Measurements from ENCODE around the gene ZNF217.

The ZNF217 gene

GRCh38 chr20:53599910-53600632, 6.4 kb upstream of the ZNF217 start:
- no peak overlapping the region for H3K4me2 ChIP-seq (ENCODE audit: low read depth, low read length, poor library complexity, severe bottlenecking)

GRCh38 chr20:53599378-53599777, 5.7 kb upstream of the ZNF217 start:
- Histone ChIP-seq H2AFZ (ENCODE audit: low read length) (no peak overlapping the region), H3K4me1 (ENCODE audit: insufficient read depth, low read length, poor library complexity, severe bottlenecking) (peaks cover 29% of the 10 kb centered on the region), H3F3A (ENCODE audit: low read depth) (peaks cover 3% of the 10 kb centered on the region; the same call in 1 of the 2 replicates), H3K4me2 (ENCODE audit: low read depth, low read length, poor library complexity, severe bottlenecking) (no peak overlapping the region), H4K20me1 (ENCODE audit: insufficient read depth, low read length, poor library complexity, severe bottlenecking) (no peaks in the 10 kb centered on the region), H3K9me3 (ENCODE audit: insufficient read depth, low read depth, low read length) (no peaks in the 10 kb centered on the region), H3K4me3 (ENCODE audit: low read length, poor library complexity, severe bottlenecking) (no peak overlapping the region), H3K9ac (ENCODE audit: low read depth, low read length, poor library complexity, severe bottlenecking) (peak overlapping the region; percentile 41), H3K9me2 (replicated peaks; ENCODE audit: low read depth, low read length) (no peaks in the 10 kb centered on the region), H3K79me2 (ENCODE audit: insufficient read depth, low read length) (peaks cover 16% of the 10 kb centered on the region; the same call in 1 of the 2 replicates), H3K36me3 (ENCODE audit: insufficient read depth, low read length) (no peaks in the 10 kb centered on the region), H3K27me3 (ENCODE audit: insufficient read depth, low read length, poor library complexity, severe bottlenecking) (no peaks in the 10 kb centered on the region)
- no peak for TF ChIP-seq CTCF (conservative IDR thresholded peaks at IDR 0.05; ENCODE audit: low read length)
- TF ChIP-seq EZH2phosphoT487 (IDR thresholded peaks at IDR 0.05; ENCODE audit: borderline replicate concordance), result no peak

More at GRCh38 chr20:53599910-53600632, 6.4 kb upstream of the ZNF217 start:
- Histone ChIP-seq H3F3A (ENCODE audit: low read depth) (peaks cover 3% of the 10 kb centered on the region; the same call in 1 of the 2 replicates), H3K36me3 (ENCODE audit: insufficient read depth, low read length) (no peaks in the 10 kb centered on the region), H3K79me2 (ENCODE audit: insufficient read depth, low read length) (peaks cover 16% of the 10 kb centered on the region; the same call in 1 of the 2 replicates), H3K4me1 (ENCODE audit: insufficient read depth, low read length, poor library complexity, severe bottlenecking) (peaks cover 24% of the 10 kb centered on the region), H4K20me1 (ENCODE audit: insufficient read depth, low read length, poor library complexity, severe bottlenecking) (no peaks in the 10 kb centered on the region), H3K27me3 (ENCODE audit: insufficient read depth, low read length, poor library complexity, severe bottlenecking) (no peaks in the 10 kb centered on the region), H3K9me2 (replicated peaks; ENCODE audit: low read depth, low read length) (no peaks in the 10 kb centered on the region), H3K9me3 (ENCODE audit: insufficient read depth, low read depth, low read length) (no peaks in the 10 kb centered on the region), H3K4me3 (ENCODE audit: low read length, poor library complexity, severe bottlenecking) (no peak overlapping the region), H3K9ac (ENCODE audit: low read depth, low read length, poor library complexity, severe bottlenecking) (no peak overlapping the region), H2AFZ (ENCODE audit: low read length) (no peak overlapping the region)
- TF ChIP-seq CTCF (conservative IDR thresholded peaks at IDR 0.05; ENCODE audit: low read length), result no peak
- TF ChIP-seq EZH2phosphoT487 (IDR thresholded peaks at IDR 0.05; ENCODE audit: borderline replicate concordance), result no peak

GRCh38 chr20:53599044-53599362, 5.4 kb upstream of the ZNF217 start:
- H3K36me3 ChIP-seq (ENCODE audit: insufficient read depth, low read length), result no peaks in the 10 kb centered on the region
- H4K20me1 ChIP-seq (ENCODE audit: insufficient read depth, low read length, poor library complexity, severe bottlenecking), result no peaks in the 10 kb centered on the region
- H3K27me3 ChIP-seq (ENCODE audit: insufficient read depth, low read length, poor library complexity, severe bottlenecking), result no peaks in the 10 kb centered on the region
- H3F3A ChIP-seq (ENCODE audit: low read depth), result peaks cover 3% of the 10 kb centered on the region; the same call in 1 of the 2 replicates
- H3K4me1 ChIP-seq (ENCODE audit: insufficient read depth, low read length, poor library complexity, severe bottlenecking), result peaks cover 29% of the 10 kb centered on the region
- TF ChIP-seq EZH2phosphoT487 (IDR thresholded peaks at IDR 0.05; ENCODE audit: borderline replicate concordance) (no peak), CTCF (conservative IDR thresholded peaks at IDR 0.05; ENCODE audit: low read length) (no peak)
- peak overlapping the region; percentile 41 for H3K9ac ChIP-seq (ENCODE audit: low read depth, low read length, poor library complexity, severe bottlenecking)
- H3K9me2 ChIP-seq (replicated peaks; ENCODE audit: low read depth, low read length), result no peaks in the 10 kb centered on the region
- H3K9me3 ChIP-seq (ENCODE audit: insufficient read depth, low read depth, low read length), result no peaks in the 10 kb centered on the region
- H3K4me3 ChIP-seq (ENCODE audit: low read length, poor library complexity, severe bottlenecking), result no peak overlapping the region
- no peak overlapping the region for H2AFZ ChIP-seq (ENCODE audit: low read length)
- peak overlapping the region; percentile 36 for H3K4me2 ChIP-seq (ENCODE audit: low read depth, low read length, poor library complexity, severe bottlenecking)
- H3K79me2 ChIP-seq (ENCODE audit: insufficient read depth, low read length), result peaks cover 16% of the 10 kb centered on the region; the same call in 1 of the 2 replicates

Measured in Loucy (cell line).